Measurements from ENCODE around the gene MORN1. TPM values are rescaled to one million over a fixed set of nuclear protein-coding genes. Genes with fewer than 3 reads are reported as not detected.
A peak's percentile ranks its signal among the peaks of the same experiment; 100 is the strongest.

The MORN1 gene
- polyA plus RNA-seq, 1 donor: 10.3 TPM

DNA sequence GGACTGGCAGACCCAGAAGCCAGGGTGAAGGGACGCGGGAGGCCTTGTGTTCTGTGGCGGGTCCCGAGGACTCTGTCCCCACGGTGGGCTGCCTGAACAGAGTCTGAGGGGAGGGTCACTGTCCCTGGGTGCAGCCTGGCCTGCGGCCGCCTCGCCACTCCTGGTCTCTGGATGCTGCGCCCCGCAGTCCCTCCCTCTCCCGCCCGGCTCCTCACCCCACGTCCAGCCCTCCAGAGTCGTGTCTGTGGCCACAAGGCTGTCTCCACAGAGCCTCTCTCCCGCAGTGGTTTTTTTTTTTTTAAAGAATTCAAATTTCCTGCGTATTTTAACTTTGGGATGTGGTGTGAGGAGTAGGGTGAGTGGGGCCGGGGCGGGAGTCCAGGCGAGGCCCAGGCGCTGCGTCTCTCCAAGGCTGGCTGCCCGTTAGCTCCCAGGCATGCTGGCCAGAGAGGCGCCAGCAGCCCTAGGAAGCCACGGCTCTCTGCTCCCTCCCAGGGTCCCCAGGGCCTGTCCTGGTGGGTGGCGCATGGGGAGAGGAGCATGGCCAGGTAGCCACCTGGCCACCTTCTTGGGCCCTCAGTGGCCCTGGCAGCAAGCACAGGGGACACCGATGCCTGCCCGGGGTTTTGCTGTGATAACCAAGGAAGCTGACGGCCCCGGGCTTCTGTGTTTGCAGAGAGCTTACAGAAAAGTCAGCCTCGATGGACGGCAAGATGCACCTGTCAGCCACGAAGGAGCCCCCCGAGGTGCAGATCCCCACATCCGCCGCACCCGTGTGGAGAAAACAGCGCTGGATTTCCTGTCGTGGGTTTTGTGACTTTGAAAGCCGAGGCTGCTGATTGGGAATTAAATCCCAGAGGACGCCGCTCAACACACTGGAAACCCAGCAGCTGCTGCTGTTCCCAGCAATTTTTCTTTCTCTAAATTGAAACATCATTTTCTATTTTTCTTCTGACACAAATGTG, 72.8 kb downstream of the MORN1 start:
- WGBS (ENCODE audit: insufficient coverage, low lambda C conversion rate): no CpG with 5 or more reads among the region's 41 CpGs
- no peak overlapping the region for H3K27ac ChIP-seq (ENCODE audit: low read length)
- H3K36me3 ChIP-seq (ENCODE audit: control insufficient read depth, insufficient read depth, low read length): no peaks in the 10 kb centered on the region
- no peak for DNase-seq
- peaks cover 34% of the 10 kb centered on the region for H3K4me1 ChIP-seq (ENCODE audit: control insufficient read depth, insufficient read depth, low read length)
- H3K9me3 ChIP-seq (ENCODE audit: control insufficient read depth, low read depth, low read length): peaks cover 13% of the 10 kb centered on the region
- H3K4me3 ChIP-seq (ENCODE audit: low read length): no peak overlapping the region
- H3K27me3 ChIP-seq (ENCODE audit: control insufficient read depth, insufficient read depth, low read length): peaks cover 12% of the 10 kb centered on the region

DNA sequence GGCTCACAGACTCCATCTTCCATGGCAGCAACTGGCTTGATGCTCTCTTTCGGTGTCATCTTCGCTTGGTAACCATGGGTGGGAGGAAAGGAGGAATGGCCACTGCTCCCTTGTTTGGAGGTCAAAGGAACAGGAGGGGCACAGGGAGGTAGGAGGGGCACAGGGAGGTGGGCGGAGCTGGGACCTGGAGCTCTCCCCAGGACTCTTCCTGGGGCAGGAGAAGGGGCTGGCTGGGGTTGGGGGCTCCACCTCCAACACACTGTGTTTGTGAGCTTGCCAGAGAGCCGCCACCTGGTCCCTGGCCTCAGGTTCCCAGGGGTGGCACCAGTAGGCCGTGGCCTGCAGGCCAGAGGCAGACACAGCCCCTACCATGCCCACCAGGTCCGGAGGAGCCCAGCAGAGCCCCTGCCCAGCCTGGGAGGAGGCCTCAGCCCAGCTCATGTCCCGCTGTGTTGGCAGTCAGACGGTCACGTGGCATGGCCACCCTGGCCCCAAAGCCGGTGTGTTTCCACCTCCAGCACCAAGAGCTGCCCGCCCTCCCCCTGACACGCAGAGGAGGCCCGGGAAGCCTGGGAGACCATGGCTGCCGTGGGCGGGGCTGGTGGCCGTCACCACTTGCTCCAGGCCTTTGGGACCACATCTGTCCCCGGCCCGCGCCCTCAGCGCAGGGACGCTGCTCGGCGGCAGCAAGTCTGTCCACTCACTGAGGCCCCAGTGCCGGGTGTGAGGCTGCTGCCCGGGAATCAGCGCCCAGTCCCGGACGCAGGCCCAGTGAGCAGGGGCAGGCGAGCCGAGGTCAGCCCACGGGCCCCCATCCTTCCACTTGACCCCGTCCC, 73.9 kb downstream of the MORN1 start:
- no peaks in the 10 kb centered on the region for H3K36me3 ChIP-seq (ENCODE audit: control insufficient read depth, insufficient read depth, low read length)
- peaks cover 3% of the 10 kb centered on the region for H3K9me3 ChIP-seq (ENCODE audit: control insufficient read depth, low read depth, low read length)
- no CpG with 5 or more reads among the region's 32 CpGs for WGBS (ENCODE audit: insufficient coverage, low lambda C conversion rate)
- H3K27me3 ChIP-seq (ENCODE audit: control insufficient read depth, insufficient read depth, low read length): peaks cover 7% of the 10 kb centered on the region
- H3K4me3 ChIP-seq (ENCODE audit: low read length): no peak overlapping the region
- H3K4me1 ChIP-seq (ENCODE audit: control insufficient read depth, insufficient read depth, low read length): peaks cover 39% of the 10 kb centered on the region
- H3K27ac ChIP-seq (ENCODE audit: low read length): no peak overlapping the region
- no peak for DNase-seq

DNA sequence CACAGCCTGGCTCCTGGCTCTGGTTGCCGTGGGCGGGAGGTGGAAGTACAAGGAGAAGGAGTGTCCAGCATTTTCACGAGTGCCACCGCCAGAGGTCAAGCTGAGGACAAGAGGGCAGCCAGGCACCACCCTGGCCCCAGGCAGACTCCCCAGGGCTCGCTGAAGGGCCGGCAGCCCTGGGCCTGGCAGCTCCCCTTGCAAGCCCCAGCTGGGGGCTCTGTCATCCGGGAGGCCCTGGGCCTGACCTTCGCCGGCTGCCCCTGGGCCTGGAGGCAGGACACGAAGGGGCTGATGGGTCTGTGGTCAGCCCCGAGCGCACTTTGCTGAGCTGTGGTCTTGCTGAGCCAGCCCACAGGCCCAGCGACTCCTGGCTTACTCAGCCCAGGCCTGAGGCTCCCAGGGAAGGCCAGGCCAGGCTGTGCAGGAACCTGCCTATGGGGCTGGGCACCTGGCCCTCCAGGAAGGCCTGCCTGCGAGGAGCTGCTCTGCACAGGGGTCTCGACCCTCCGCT, 74.8 kb downstream of the MORN1 start:
- H3K27me3 ChIP-seq (ENCODE audit: control insufficient read depth, insufficient read depth, low read length): peaks cover 2% of the 10 kb centered on the region
- H3K27ac ChIP-seq (ENCODE audit: low read length): no peak overlapping the region
- H3K4me3 ChIP-seq (ENCODE audit: low read length): no peak overlapping the region
- H3K4me1 ChIP-seq (ENCODE audit: control insufficient read depth, insufficient read depth, low read length): peaks cover 40% of the 10 kb centered on the region
- no peaks in the 10 kb centered on the region for H3K36me3 ChIP-seq (ENCODE audit: control insufficient read depth, insufficient read depth, low read length)
- no peak for DNase-seq
- no CpG with 5 or more reads among the region's 16 CpGs for WGBS (ENCODE audit: insufficient coverage, low lambda C conversion rate)
- H3K9me3 ChIP-seq (ENCODE audit: control insufficient read depth, low read depth, low read length): no peaks in the 10 kb centered on the region

DNA sequence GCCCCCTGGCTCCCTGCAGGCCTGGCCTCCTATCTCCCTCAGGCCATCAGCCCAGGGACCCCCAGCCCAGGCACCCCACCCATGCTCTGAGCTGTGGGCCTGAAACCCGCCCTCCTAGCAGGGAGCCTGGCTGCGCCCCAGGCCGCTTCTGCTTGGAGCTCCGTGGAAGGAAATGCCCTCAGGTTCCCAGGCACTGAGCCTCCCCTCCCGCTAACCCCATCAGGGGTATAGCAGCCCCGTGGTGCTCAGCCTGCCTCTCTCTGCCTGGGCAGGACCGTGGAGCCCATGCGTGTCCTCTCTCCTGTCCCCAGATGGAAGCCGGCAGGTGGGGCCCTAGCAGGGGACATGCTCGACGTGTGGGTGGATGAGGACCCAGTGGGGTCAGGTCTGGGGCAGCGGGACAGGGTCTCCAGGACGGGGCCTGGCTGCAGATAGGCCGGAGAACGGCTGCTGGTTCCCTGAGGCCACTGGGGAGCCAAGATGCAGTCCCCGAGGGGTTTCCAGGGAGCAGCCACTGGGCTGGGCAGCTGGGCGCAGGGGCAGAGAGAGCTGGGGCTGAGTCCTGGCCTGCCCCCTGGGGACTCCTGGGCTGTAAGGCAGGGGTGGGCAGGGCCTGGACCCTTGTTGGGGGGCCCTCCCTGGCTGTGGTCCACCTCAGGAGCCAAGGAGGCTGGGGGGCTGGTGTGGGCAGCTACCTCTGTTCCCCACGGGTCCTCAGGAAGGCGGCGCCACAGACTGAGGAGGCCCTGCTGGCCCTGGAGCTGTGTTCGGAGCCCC, 75.5 kb downstream of the MORN1 start:
- Histone ChIP-seq H3K9me3 (ENCODE audit: control insufficient read depth, low read depth, low read length) (no peaks in the 10 kb centered on the region), H3K4me3 (ENCODE audit: low read length) (peak overlapping the region; percentile 27), H3K4me1 (ENCODE audit: control insufficient read depth, insufficient read depth, low read length) (peaks cover 41% of the 10 kb centered on the region), H3K27ac (ENCODE audit: low read length) (peak overlapping the region; percentile 37), H3K36me3 (ENCODE audit: control insufficient read depth, insufficient read depth, low read length) (peaks cover 2% of the 10 kb centered on the region), H3K27me3 (ENCODE audit: control insufficient read depth, insufficient read depth, low read length) (no peaks in the 10 kb centered on the region)
- WGBS (ENCODE audit: insufficient coverage, low lambda C conversion rate): no CpG with 5 or more reads among the region's 21 CpGs
- DNase-seq: no peak

DNA sequence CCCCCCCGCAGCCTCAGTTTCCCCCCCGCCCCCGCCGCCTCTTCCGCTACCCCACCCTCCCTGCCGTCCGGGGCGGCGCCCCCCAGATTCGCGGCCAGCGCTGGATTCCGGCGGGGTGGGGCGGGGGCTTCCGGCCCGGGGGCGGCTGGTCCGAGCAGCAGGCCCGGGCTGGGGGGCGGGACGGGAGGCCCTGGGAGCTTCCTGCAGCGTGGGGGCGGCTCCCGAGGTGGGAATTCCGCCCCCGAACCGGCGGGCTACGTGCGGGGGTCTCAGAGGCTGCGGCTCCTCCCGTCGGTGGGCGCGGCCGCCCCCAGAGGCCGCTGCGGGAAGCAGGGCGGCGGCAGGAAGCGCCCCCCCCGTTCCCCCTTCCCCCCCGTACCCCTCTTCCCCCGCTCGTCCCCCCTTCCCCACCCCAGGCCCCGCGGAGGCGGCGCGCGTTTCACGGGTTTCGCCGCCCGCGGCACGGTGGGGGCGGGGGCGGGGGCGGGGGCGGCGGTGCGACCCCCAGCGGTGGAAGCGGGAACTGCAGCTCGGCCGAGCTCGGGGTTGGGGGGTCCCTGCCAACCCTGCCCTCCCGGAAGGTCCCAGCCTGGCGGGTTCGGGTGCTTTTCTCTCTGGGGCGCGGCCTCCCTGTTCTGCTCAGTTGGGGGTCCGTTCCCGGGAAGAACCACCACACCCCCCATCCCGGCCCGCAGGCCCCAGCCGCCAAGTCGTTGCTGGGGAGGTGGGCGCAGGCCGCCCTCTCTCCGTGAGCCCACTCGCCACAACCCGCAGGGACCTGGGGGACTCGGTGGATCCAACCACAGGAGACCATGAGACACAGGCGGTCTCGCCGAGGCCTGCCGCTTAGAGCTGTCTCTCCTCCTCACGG, 76.3 kb downstream of the MORN1 start:
- H3K27me3 ChIP-seq (ENCODE audit: control insufficient read depth, insufficient read depth, low read length): no peaks in the 10 kb centered on the region
- WGBS (ENCODE audit: insufficient coverage, low lambda C conversion rate): no CpG with 5 or more reads among the region's 91 CpGs
- peak; percentile 44 to 54 for DNase-seq
- peak overlapping the region; percentile 37 for H3K27ac ChIP-seq (ENCODE audit: low read length)
- peaks cover 7% of the 10 kb centered on the region for H3K36me3 ChIP-seq (ENCODE audit: control insufficient read depth, insufficient read depth, low read length)
- H3K9me3 ChIP-seq (ENCODE audit: control insufficient read depth, low read depth, low read length): peaks cover 4% of the 10 kb centered on the region
- H3K4me3 ChIP-seq (ENCODE audit: low read length): peak overlapping the region; percentile 28
- H3K4me1 ChIP-seq (ENCODE audit: control insufficient read depth, insufficient read depth, low read length): peaks cover 49% of the 10 kb centered on the region

DNA sequence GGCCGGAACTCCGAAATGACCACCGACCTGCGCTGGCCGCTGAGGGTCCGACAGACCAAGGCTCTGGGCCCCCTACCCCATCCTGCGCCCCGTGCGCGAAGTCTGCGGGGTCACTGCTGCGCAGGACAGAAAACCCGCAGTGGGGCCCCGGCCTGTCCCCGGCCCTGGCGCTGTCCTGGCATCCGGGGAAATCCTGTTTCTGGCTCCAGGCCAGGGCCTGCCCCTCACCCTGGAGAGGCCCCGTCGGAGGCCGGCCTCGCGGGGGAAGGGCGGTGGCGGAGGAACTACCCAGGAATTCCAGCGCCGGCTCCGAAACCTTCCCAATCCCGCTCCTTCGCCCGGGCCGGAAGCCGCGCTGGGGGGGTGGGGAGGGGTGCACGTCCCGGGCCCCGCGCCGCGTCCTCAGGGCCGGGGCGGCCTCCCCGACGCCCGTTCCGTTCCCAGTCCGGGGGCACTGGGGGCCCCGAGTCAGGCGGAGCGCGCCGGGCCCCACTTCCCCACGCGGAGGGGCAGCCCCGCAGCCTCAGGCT, 77.0 kb downstream of the MORN1 start:
- Histone ChIP-seq H3K27me3 (ENCODE audit: control insufficient read depth, insufficient read depth, low read length) (no peaks in the 10 kb centered on the region), H3K27ac (ENCODE audit: low read length) (peak overlapping the region; percentile 41), H3K36me3 (ENCODE audit: control insufficient read depth, insufficient read depth, low read length) (peaks cover 7% of the 10 kb centered on the region), H3K9me3 (ENCODE audit: control insufficient read depth, low read depth, low read length) (peaks cover 4% of the 10 kb centered on the region), H3K4me3 (ENCODE audit: low read length) (peak overlapping the region; percentile 44), H3K4me1 (ENCODE audit: control insufficient read depth, insufficient read depth, low read length) (peaks cover 49% of the 10 kb centered on the region)
- peak; percentile 60 to 81 for DNase-seq
- WGBS (ENCODE audit: insufficient coverage, low lambda C conversion rate): no CpG with 5 or more reads among the region's 54 CpGs

DNA sequence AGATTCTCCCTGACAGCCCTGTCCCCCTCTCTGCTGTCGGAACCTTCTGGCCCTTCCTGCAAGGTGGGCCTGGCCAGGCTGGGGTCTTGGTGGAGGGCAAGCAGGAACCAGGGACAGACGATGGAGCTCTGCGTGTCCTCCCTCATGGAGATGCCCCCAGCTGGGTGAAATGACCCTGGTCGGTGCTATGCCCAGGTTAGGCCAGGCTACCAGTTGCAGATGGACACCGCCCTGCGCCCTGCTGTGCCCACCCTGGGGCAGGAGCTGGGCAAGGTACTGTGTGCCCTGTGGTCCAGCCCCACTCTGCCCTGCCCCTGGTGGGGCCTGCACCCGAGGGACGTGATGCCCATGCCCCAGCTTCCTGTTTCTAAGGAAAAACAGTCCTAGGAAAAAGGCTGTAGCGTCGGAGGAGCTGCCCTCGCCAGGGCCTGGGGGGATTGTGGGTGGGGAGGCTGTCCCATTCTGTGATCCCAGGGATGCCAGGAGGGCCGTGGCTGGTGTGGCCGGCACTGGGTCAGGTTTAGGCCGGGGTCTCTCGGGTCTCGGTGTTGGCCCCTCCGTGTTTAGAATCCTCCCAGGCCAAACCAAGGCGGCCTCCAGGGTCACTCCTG, 77.6 kb downstream of the MORN1 start:
- Histone ChIP-seq H3K9me3 (ENCODE audit: control insufficient read depth, low read depth, low read length) (peaks cover 4% of the 10 kb centered on the region), H3K27ac (ENCODE audit: low read length) (peak overlapping the region; percentile 41), H3K27me3 (ENCODE audit: control insufficient read depth, insufficient read depth, low read length) (no peaks in the 10 kb centered on the region), H3K4me1 (ENCODE audit: control insufficient read depth, insufficient read depth, low read length) (peaks cover 49% of the 10 kb centered on the region), H3K4me3 (ENCODE audit: low read length) (peak overlapping the region; percentile 44), H3K36me3 (ENCODE audit: control insufficient read depth, insufficient read depth, low read length) (peaks cover 12% of the 10 kb centered on the region)
- WGBS (ENCODE audit: insufficient coverage, low lambda C conversion rate): no CpG with 5 or more reads among the region's 18 CpGs
- no peak for DNase-seq

DNA sequence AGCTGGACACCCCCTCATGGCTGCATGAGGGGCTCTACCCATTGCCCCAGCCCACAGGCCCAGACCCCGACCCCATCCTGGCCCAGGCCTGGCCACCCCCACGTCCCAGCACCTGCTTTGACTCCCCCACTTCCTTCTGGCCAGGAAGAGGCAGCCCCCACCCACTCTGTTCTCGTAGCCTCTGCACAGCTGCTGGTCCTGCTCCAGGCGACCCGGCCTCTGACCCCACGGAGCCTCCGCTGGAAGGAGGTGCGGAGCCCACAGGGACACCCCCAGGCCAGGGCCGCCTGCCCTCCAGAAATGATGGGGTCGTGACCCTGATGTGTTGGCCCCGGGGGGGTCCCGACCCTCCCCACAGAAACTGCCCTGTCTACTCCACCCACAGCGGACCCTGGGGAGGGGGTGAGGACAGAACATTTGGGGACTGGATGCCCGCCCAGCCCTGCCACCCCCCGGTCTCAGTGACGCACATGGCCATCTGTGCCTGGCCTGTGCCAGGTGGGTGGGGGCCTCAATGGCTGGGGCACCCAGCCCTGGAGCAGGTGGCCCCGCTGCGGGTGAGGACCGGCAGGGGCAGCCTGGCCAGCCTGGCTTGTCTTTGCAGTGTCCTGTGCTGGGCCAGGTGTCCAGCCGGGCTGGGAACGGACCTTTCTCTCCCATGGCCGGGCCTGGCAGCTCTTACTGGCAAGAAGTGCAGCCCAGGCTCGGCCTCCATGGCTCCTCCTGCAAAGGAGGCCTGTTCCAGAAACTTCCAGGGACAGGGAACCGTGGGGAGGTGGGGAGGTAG, 78.6 kb downstream of the MORN1 start:
- Histone ChIP-seq H3K27me3 (ENCODE audit: control insufficient read depth, insufficient read depth, low read length) (no peaks in the 10 kb centered on the region), H3K27ac (ENCODE audit: low read length) (no peak overlapping the region), H3K4me1 (ENCODE audit: control insufficient read depth, insufficient read depth, low read length) (peaks cover 46% of the 10 kb centered on the region), H3K4me3 (ENCODE audit: low read length) (no peak overlapping the region), H3K9me3 (ENCODE audit: control insufficient read depth, low read depth, low read length) (peaks cover 4% of the 10 kb centered on the region), H3K36me3 (ENCODE audit: control insufficient read depth, insufficient read depth, low read length) (peaks cover 22% of the 10 kb centered on the region)
- no peak for DNase-seq
- no CpG with 5 or more reads among the region's 24 CpGs for WGBS (ENCODE audit: insufficient coverage, low lambda C conversion rate)

All from large intestine (tissue), 3 donors.